Measurements from ENCODE around the gene RPA3.

RPA3 gene

DNA sequence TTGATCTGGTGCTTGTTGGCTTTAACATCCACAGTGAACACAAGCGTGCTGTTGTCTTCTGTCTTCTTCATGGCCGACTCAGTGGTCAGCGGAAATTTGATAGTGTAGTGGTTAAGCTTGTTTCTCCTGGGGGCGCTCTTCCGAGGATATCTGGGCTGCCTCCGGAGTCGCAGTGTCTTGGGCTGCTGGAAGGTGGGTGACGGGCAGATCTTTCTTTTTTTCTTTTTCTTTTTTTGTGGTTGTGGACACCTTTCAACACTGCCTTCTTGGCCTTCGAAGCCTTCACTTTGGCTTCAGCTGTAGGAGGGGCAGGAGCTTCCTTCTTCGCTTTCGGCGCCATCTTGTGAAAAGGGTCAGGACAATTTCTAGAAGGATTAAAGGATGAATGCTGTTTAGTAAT, 23.8 kb upstream of the RPA3 start:
- DNase-seq, result no peak
- Mint-ChIP-seq H3K27me3 (no peaks in the 10 kb centered on the region), H3K27ac (no peak overlapping the region), H3K4me1 (ENCODE audit: low read depth) (peaks cover 20% of the 10 kb centered on the region), H3K9me3 (no peaks in the 10 kb centered on the region), H3K4me3 (no peak overlapping the region), H3K36me3 (ENCODE audit: low read depth) (no peaks in the 10 kb centered on the region)

DNA sequence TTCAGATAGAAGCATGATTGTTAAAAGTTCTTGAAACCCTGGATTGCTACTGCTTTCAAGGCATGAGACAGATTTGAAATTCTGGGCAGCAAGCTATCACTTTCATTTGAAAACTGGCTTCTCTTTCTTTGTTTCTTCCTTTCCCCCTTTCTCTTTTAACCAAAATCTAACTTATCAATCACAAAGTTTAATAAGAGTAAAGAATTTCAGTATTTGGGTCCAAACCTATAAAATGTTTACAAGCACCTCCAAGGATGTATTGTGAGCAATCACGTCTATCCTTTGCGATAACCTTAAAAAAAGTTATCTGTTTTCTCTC, 21.6 kb upstream of the RPA3 start:
- Mint-ChIP-seq H3K27ac (no peak overlapping the region), H3K27me3 (no peaks in the 10 kb centered on the region), H3K4me3 (no peak overlapping the region), H3K9me3 (no peaks in the 10 kb centered on the region), H3K36me3 (ENCODE audit: low read depth) (no peaks in the 10 kb centered on the region), H3K4me1 (ENCODE audit: low read depth) (peaks cover 20% of the 10 kb centered on the region)
- DNase-seq, result no peak

DNA sequence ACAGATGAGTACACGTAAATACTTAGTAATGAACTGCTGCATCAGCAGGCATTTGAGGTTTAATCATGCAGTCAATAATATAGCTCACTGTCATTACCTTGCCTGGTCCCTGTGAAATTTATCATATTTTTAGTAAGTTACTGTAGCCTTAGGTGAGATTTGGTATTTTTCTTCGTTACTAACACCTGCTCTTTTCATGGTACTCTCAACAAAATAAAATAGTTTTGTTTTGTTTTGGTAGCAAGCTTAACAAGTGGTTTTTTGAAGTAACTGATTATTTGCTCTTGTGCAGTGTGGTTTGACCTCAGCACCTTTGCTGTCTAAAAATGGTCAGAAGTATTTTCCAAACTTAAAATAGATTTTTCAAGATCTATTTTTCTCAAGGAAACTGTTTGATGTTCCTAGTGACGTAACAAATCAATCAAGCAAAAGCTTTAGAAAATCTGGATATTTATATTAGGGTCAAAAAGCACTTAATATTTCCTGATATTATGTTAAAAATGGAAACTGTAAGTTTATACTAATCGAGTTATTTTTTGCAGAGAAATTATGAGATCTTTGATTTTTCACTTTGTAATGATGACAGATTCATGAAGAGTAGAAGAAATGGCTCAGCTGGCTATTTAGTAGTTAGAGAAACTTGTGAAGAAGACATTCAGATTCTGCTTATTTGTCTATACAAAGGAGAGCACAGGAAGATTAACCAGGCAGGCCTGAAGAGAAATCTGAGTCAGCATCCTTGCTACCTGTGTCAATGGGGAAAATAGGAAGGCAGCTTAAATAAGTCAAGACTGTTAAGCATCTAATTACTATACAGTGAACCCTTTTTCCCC, 21.0 kb upstream of the RPA3 start:
- DNase-seq, result no peak
- peaks cover 22% of the 10 kb centered on the region for H3K4me1 Mint-ChIP-seq (ENCODE audit: low read depth)
- no peak overlapping the region for H3K4me3 Mint-ChIP-seq
- no peaks in the 10 kb centered on the region for H3K9me3 Mint-ChIP-seq
- H3K27me3 Mint-ChIP-seq, result no peaks in the 10 kb centered on the region
- H3K27ac Mint-ChIP-seq, result no peak overlapping the region
- H3K36me3 Mint-ChIP-seq (ENCODE audit: low read depth), result no peaks in the 10 kb centered on the region

DNA sequence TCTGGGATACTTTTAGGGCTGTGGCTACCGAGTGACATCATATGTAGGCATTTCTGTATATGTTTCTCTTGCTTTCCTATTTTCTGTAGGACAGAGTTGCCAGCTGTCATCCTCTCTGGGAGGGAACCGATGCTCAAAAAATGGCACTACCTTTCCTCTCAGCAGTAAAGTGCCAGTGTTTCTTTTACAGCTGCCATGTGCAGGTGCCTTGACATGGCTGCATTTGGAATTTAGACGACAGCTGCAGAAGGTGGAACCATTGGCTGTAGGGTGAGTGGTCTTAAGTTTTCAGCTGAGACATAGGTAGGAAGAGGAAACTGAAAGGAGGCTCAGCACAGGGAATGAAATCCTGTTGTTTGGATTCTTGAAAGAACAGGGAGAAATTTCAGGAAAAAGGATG, 20.2 kb upstream of the RPA3 start:
- no peak for DNase-seq
- no peaks in the 10 kb centered on the region for H3K27me3 Mint-ChIP-seq
- peaks cover 22% of the 10 kb centered on the region for H3K4me1 Mint-ChIP-seq (ENCODE audit: low read depth)
- H3K4me3 Mint-ChIP-seq, result no peak overlapping the region
- H3K36me3 Mint-ChIP-seq (ENCODE audit: low read depth), result no peaks in the 10 kb centered on the region
- no peaks in the 10 kb centered on the region for H3K9me3 Mint-ChIP-seq
- H3K27ac Mint-ChIP-seq, result no peak overlapping the region

DNA sequence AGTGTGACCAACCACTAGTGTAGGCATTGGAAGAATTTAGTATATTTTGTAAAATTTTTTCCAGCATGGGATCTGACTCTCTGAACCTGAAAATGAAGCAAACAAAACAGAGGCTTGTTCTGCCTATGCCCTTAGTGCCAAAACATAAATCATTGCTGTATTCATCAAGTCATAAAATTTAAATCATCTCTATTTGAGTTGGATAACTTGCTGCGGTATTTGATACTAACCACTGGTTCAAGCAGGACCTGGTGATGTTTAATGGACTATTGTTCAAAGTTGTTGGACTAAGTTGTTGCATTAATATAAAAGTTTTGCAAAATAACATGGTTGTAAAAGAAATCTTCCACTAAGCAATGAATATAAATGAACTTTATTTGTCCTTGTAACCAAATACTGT, 19.8 kb upstream of the RPA3 start:
- peaks cover 22% of the 10 kb centered on the region for H3K4me1 Mint-ChIP-seq (ENCODE audit: low read depth)
- no peaks in the 10 kb centered on the region for H3K9me3 Mint-ChIP-seq
- no peak overlapping the region for H3K27ac Mint-ChIP-seq
- no peak for DNase-seq
- H3K27me3 Mint-ChIP-seq, result no peaks in the 10 kb centered on the region
- no peak overlapping the region for H3K4me3 Mint-ChIP-seq
- no peaks in the 10 kb centered on the region for H3K36me3 Mint-ChIP-seq (ENCODE audit: low read depth)

DNA sequence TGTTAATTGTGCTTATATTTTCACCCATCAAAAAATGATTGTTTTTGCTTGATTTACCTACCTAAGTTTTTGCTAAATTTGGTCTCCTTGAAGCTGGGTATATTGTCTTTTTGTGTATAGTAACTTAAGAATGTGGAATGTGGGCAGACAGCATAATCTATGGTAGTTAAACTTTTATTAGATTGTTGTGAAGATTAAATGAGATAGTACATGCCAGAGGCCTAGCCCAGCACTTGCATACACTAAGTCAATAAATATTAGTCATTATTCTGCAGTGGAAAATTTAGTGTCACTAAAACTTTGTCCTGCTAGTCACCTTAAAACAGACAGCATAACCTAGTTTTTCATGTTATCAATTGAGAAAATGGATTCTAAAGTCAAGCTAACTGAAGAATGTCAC, 19.3 kb upstream of the RPA3 start:
- DNase-seq, result no peak
- no peaks in the 10 kb centered on the region for H3K27me3 Mint-ChIP-seq
- H3K4me3 Mint-ChIP-seq, result no peak overlapping the region
- peaks cover 22% of the 10 kb centered on the region for H3K4me1 Mint-ChIP-seq (ENCODE audit: low read depth)
- no peaks in the 10 kb centered on the region for H3K9me3 Mint-ChIP-seq
- H3K36me3 Mint-ChIP-seq (ENCODE audit: low read depth), result no peaks in the 10 kb centered on the region
- no peak overlapping the region for H3K27ac Mint-ChIP-seq

DNA sequence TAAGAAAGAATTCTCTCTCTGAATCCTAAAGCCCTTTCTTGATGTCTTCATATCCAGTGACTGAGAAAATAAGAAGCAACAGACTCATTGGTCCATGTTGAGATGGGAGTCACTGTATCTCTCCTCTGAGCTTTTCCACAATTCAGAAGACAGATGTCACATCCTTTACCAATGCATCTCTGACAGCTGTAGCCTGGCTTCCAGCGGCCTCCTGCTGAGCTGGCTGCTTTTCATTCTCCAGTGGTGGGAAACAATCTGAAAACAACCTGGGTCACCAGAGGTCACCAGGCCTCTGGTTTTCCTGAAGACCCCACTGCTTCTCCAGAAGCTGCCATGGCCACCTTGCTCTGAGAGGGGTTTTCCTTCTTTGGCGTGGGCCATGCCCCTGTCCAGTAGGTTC, 18.3 kb upstream of the RPA3 start:
- H3K27me3 Mint-ChIP-seq, result no peaks in the 10 kb centered on the region
- peaks cover 22% of the 10 kb centered on the region for H3K4me1 Mint-ChIP-seq (ENCODE audit: low read depth)
- no peak overlapping the region for H3K4me3 Mint-ChIP-seq
- no peak overlapping the region for H3K27ac Mint-ChIP-seq
- no peaks in the 10 kb centered on the region for H3K9me3 Mint-ChIP-seq
- DNase-seq, result no peak
- no peaks in the 10 kb centered on the region for H3K36me3 Mint-ChIP-seq (ENCODE audit: low read depth)

DNA sequence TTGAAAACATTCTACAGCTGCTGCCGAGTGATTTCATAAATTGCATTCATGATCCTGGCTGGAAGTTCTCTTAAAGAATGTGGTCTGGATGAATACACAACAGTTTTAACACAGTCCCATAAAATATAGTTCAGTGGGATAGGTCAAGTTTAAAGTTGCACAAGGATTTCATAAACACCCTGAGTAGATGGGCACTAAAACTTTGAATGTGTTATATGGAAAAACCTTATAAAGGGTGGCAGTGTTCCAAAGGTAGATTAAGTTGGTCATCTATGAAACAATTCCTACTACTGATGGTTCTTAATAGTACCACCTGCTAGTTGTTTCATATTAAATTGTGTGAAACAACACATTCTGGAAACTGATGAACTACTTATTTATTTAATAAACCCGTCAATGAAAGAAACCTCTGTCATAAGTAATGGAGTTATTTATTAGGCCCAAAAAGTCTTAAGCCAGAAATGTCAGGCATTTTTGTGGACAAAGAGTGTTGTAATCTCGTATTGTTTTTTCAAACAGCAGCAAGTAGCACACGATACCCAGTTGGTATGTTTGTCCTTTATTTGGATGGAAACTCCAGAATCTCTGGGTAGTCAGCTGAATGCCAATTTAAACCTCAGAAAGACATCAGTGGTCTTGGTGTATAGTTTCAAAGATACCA, 14.3 kb upstream of the RPA3 start:
- no peak for DNase-seq
- Mint-ChIP-seq H3K36me3 (ENCODE audit: low read depth) (no peaks in the 10 kb centered on the region), H3K4me1 (ENCODE audit: low read depth) (peaks cover 5% of the 10 kb centered on the region), H3K27me3 (no peaks in the 10 kb centered on the region), H3K27ac (no peak overlapping the region), H3K9me3 (no peaks in the 10 kb centered on the region), H3K4me3 (no peak overlapping the region)

DNA sequence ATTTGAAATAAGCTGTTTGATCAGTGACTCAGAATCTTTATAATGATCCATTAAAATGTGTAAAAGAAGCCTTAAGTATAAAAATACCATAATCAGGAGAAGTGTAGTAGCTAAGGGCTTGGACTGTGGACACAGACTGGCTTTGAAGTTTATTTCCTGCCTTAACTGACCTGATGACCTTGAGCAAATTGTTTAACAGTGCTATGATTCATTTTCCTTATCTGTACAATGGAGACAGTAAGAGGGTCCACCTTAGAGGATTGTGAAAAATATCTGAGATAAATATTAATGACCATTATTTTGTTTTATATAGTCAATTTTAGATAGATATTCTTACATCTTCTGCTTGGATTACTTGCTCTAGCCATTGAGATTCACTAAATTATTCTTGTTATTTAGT, 13.3 kb upstream of the RPA3 start:
- Mint-ChIP-seq H3K27ac (no peak overlapping the region), H3K9me3 (no peaks in the 10 kb centered on the region), H3K27me3 (no peaks in the 10 kb centered on the region), H3K36me3 (ENCODE audit: low read depth) (no peaks in the 10 kb centered on the region), H3K4me3 (no peak overlapping the region), H3K4me1 (ENCODE audit: low read depth) (peaks cover 2% of the 10 kb centered on the region)
- no peak for DNase-seq

DNA sequence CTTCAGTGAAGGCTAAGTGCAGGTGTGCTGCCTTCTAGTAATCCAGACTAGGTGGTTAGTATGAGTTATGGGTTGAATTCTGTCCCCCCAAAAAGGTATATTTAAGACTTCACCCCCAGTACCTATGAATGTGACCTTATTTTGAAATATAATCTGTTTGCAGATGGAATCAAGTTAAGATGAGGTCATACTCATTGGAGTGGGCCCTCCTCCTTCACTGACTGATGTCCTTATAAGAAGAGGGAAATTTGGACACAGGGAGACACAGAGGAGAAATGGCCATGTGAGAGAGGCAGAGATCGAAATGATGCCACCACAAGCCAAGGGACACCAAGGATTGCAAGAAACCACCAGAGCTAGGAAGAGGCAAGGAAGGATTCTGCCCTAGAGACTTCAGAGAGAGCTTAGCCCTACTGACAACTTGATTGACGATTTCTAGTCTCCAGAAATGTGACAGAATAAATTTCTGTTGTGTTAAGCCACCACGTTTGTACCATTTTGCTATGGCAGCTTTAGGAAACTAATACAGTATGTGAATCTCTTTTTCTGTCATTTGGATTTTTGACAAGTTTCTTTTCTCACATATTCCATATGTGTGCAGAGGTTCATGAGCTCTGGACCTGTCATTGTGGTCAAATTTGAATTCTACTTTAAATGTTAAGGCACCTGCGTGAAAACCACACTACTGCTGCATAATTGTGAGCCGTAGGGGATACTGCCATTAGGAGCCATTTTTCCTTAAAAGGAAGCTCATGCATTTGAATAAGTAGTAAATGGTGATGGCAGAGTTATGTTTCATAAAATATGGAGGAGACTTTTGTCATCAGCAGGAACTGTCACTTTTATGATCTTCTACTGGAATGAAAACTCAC, 2.6 kb upstream of the RPA3 start:
- Mint-ChIP-seq H3K27me3 (no peaks in the 10 kb centered on the region), H3K9me3 (peaks cover 2% of the 10 kb centered on the region), H3K4me3 (no peak overlapping the region), H3K27ac (peak overlapping the region; percentile 31), H3K4me1 (ENCODE audit: low read depth) (peaks cover 30% of the 10 kb centered on the region), H3K36me3 (ENCODE audit: low read depth) (peaks cover 13% of the 10 kb centered on the region)
- DNase-seq, result no peak

DNA sequence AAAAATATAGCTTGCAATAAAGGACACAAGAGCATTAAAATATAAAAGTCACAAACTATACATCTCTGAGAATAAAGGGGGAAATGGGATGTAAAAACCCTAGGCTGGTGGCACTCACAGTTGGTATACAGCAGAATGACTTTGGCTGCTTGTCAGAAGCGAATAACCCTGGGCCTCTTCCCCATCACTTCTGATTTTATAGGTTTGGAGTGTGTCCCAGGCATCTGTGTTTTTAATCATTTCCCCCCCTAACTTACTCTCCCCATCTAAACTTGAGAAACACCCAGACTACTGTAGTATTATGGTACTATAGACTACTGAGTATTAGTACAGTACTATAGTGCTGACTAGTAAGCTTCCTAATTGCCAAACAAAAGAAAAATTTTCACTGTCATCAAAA, 1.8 kb upstream of the RPA3 start:
- Mint-ChIP-seq H3K4me1 (ENCODE audit: low read depth) (peaks cover 30% of the 10 kb centered on the region), H3K27ac (no peak overlapping the region), H3K27me3 (no peaks in the 10 kb centered on the region), H3K36me3 (ENCODE audit: low read depth) (peaks cover 13% of the 10 kb centered on the region), H3K9me3 (peaks cover 2% of the 10 kb centered on the region), H3K4me3 (no peak overlapping the region)
- DNase-seq, result no peak

DNA sequence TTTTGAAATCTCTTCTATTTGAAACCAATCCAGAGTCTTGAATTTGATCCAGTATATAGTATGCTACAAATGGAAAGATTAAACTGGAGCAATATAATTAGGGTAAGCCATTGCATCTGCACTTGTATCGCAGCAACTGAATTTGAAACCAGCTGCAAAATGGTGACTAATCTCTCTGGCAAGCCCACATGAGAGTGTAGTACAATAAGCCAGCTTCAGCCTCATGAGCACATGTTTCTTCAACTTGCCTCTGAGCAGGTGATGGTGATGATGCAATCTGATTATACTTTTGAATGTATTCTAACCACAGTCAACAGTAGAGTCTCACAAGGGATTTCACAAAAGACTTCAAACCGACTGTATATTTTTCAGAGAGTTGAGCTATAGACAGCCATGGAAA, 829 bp upstream of the RPA3 start:
- Mint-ChIP-seq H3K36me3 (ENCODE audit: low read depth) (peaks cover 13% of the 10 kb centered on the region), H3K27ac (peak overlapping the region; percentile 88), H3K9me3 (peaks cover 2% of the 10 kb centered on the region), H3K4me1 (ENCODE audit: low read depth) (peaks cover 30% of the 10 kb centered on the region), H3K27me3 (no peaks in the 10 kb centered on the region), H3K4me3 (peak overlapping the region; percentile 39)
- DNase-seq, result no peak

DNA sequence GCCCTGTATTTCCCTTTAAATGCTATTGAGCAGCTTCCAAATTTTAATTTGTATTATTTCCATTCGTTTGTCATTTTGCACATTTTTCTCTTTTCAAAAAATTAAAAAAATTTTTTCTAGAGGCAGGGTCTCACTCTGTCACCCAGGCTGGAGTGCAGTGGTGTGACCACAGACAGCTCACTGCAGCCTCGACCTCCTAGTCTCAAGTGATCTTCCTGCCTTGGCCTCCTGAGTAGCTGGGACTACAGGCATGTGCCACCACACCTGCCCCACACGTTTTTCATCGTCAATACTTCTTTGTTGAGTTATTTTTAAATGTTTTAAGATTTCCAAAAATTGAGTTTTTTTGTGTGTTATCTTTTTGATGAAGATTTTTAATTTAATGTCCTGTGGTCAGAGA, 4.7 kb downstream of the RPA3 start:
- Mint-ChIP-seq H3K36me3 (ENCODE audit: low read depth) (no peaks in the 10 kb centered on the region), H3K4me1 (ENCODE audit: low read depth) (peaks cover 23% of the 10 kb centered on the region), H3K27me3 (no peaks in the 10 kb centered on the region), H3K9me3 (peaks cover 2% of the 10 kb centered on the region), H3K27ac (no peak overlapping the region), H3K4me3 (no peak overlapping the region)
- no peak for DNase-seq

DNA sequence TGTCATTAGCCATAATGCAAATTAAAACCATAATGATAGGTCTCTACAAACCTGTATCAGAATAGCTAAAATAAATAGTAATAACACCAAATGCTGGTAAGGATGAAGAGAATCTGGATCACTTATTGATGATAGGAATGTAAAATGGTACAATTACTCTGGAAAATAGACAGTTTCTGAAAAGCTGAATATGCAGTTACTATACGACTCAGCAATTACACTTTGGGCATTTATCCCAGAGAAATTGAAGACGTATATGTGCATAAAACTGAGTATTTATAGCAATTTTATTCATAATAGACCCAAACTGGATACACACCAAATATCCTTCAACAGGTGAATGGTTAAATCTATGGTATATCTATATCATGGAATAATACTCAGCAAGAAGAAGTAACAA, 7.9 kb downstream of the RPA3 start:
- no peak for DNase-seq
- Mint-ChIP-seq H3K4me1 (ENCODE audit: low read depth) (peaks cover 36% of the 10 kb centered on the region), H3K36me3 (ENCODE audit: low read depth) (no peaks in the 10 kb centered on the region), H3K27me3 (no peaks in the 10 kb centered on the region), H3K9me3 (no peaks in the 10 kb centered on the region), H3K27ac (no peak overlapping the region), H3K4me3 (no peak overlapping the region)

DNA sequence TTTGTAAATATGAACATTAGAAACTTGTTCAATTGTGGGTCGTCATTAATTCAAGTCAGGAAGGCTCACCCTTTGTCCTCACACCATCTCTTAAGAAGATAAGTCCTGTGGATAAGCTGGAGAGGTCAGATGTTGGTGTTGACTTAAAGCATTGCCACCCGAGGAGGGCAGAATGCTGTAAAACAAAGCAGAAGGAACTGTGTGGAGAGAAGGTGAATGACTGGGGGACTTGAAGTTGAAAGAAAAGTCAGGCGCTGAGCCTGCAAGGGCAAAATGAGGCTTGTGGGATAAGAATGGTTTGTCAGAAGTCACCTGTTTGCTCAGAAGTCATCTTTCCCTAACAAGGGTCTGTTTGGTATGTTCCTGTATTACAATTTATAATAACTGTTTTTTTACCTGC, 9.1 kb downstream of the RPA3 start:
- Mint-ChIP-seq H3K4me3 (no peak overlapping the region), H3K36me3 (ENCODE audit: low read depth) (no peaks in the 10 kb centered on the region), H3K27ac (no peak overlapping the region), H3K27me3 (no peaks in the 10 kb centered on the region), H3K9me3 (no peaks in the 10 kb centered on the region), H3K4me1 (ENCODE audit: low read depth) (peaks cover 36% of the 10 kb centered on the region)
- no peak for DNase-seq

Data from activated T-cell treated with anti-CD3 and anti-CD28 coated beads, Interleukin-2, amount 50 U/mL, for 24 hours (primary cell).